Progenitor cell of endocrine pancreas (in vitro differentiated cells): ENCODE results near the gene EN2. TPM values are rescaled to one million over a fixed set of nuclear protein-coding genes. Genes with fewer than 3 reads are reported as not detected.

Experiments used
- DNase-seq: peaks from one replicate; pipeline ENCODE4 v3.0.0; 2021; ENCODE audit warnings: low spot score; ENCODE audit not compliant: unreplicated experiment
- H3K27ac Mint-ChIP-seq: 2 replicates; pipeline ENCODE4 v1.8.0; 2021; ENCODE audit warnings: mild to moderate bottlenecking, moderate library complexity, mixed read lengths
- H3K27me3 Mint-ChIP-seq: 2 replicates; pipeline ENCODE4 v1.8.0; 2021; ENCODE audit warnings: mixed read lengths
- H3K36me3 Mint-ChIP-seq: 2 replicates; pipeline ENCODE4 v1.8.0; 2022; ENCODE audit warnings: mixed read lengths; ENCODE audit not compliant: insufficient read depth
- H3K4me1 Mint-ChIP-seq: 2 replicates; pipeline ENCODE4 v1.8.0; 2021; ENCODE audit warnings: low read depth, mixed read lengths
- H3K4me3 Mint-ChIP-seq: 2 replicates; pipeline ENCODE4 v1.8.0; 2021; ENCODE audit warnings: low read depth, mild to moderate bottlenecking, moderate library complexity, mixed read lengths
- H3K9me3 Mint-ChIP-seq: 2 replicates; pipeline ENCODE4 v1.8.0; 2021; ENCODE audit warnings: low read depth, mixed read lengths
- CTCF ChIP-seq: fragments of 200-600 bp; sonication (generic); IDR thresholded peaks from one replicate; pipeline ENCODE4 v1.5.0; 2021; ENCODE audit warnings: antibody characterized with exemption, mild to moderate bottlenecking; ENCODE audit not compliant: unreplicated experiment
- total RNA-seq: library from RNA; stranded (reverse); gene quantifications from 2 replicates; pipeline ENCODE4 v1.2.1, GENCODE V29; 2021

The EN2 gene
- total RNA-seq, 1 donor from 2014 or later: not detected

GRCh38 chr7:155452505-155453295, 5.2 kb upstream of the EN2 start:
- Mint-ChIP-seq H3K27ac (no peak overlapping the region), H3K36me3 (no peaks in the 10 kb centered on the region), H3K4me3 (no peak overlapping the region)

DNA sequence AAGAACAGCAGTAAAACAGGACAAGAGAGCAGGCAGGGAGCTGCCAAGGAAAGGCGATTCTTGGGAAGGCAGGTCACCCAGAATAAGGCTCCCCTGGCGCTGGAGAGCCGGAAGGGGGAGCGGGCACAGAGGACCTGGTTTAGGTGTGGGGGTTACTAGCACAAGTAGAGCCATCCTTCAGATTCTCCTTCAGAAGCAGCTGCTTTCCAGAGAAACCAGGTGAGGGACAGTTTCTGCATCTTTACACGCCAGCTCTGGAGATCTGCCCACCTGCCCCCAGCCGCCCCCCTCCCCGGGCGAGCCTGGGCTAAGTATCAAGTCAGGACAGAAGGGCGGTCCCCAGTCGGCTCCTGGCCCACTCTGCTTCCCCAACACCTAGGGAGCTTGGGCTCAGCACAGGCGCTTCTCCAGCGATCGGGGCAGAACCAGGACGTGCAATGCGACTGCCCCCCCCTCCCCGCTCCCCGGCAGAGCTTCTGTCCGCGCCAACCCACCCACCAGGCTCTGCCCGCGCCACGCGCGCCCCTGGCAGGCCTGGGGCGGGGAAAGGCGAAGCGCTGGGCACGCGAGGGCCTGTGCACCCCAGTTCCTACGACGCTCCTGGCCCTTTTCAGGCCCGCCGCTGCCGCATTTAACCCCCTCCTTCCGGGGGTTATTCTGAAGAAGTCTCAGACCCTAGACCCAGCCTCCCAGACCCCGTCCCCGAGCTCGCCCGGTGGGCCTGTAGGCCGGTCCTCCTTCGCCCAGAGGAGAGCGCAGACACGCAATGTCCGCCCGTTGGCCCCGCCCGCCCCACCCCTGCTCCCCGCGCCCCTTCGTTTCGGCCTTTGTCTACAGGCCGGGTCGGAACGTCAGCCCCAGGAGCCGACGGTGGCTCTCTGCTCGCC, 4.4 kb upstream of the EN2 start:
- Mint-ChIP-seq H3K4me1 (no peaks in the 10 kb centered on the region), H3K9me3 (no peaks in the 10 kb centered on the region), H3K27ac (no peak overlapping the region), H3K4me3 (no peak overlapping the region), H3K36me3 (no peaks in the 10 kb centered on the region), H3K27me3 (peaks cover 76% of the 10 kb centered on the region)
- no peak for DNase-seq
- TF ChIP-seq CTCF: no peak

More at GRCh38 chr7:155452505-155453295, 5.2 kb upstream of the EN2 start:
- Mint-ChIP-seq H3K4me1 (peaks cover 1% of the 10 kb centered on the region), H3K9me3 (no peaks in the 10 kb centered on the region), H3K27me3 (peaks cover 81% of the 10 kb centered on the region)
- DNase-seq: no peak
- TF ChIP-seq CTCF: no peak

GRCh38 chr7:155454183-155455112, 3.5 kb upstream of the EN2 start:
- Mint-ChIP-seq H3K9me3 (no peaks in the 10 kb centered on the region), H3K4me1 (peaks cover 3% of the 10 kb centered on the region), H3K4me3 (peak overlapping the region; percentile 10), H3K27me3 (peaks cover 73% of the 10 kb centered on the region), H3K36me3 (no peaks in the 10 kb centered on the region), H3K27ac (no peak overlapping the region)
- TF ChIP-seq CTCF: no peak
- no peak for DNase-seq

DNA sequence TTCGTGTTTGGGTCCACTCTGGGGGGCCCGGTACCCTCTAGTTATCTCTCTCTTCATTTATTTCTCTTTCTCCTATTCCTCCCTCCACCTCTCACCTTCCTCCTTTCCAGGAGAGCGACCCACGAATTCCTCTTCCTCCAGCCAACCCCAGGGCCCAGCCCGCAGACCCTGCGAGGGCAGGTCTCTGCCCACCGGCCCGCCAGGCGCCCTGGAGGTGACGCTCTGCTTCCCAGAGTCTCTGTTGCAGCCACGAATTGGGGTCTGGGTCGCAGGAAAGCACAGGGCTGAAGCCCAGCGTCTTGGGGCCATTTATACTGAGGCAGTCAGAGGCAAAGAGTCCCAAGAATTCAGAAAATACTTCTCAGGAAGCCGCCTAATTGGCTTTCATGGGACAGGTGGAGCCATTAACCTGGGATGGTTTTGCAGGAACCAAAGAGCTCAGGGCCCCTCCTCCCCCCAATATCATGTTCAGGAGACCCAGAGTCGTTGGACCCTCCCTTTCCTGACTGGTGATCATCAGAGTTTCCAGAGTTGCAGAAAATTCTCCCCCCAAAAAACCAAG, 2.7 kb upstream of the EN2 start:
- no peaks in the 10 kb centered on the region for H3K9me3 Mint-ChIP-seq
- no peaks in the 10 kb centered on the region for H3K36me3 Mint-ChIP-seq
- H3K4me3 Mint-ChIP-seq: no peak overlapping the region
- no peak for TF ChIP-seq CTCF
- peaks cover 5% of the 10 kb centered on the region for H3K4me1 Mint-ChIP-seq
- H3K27ac Mint-ChIP-seq: no peak overlapping the region
- peaks cover 78% of the 10 kb centered on the region for H3K27me3 Mint-ChIP-seq
- no peak for DNase-seq
